Measurements from ENCODE around the gene PRKCA.

The PRKCA gene

GRCh38 chr17:66842505-66842904 is 540.1 kb downstream of the PRKCA start:
- in situ Hi-C loops (cut with MboI; ENCODE audit: low sequenced_read_pairs): no loop called here

- in situ Hi-C loops (cut with MboI; ENCODE audit: low sequenced_read_pairs): no loop called here
Measured at GRCh38 chr17:66842959-66843358, 540.5 kb downstream of the PRKCA start.

DNA sequence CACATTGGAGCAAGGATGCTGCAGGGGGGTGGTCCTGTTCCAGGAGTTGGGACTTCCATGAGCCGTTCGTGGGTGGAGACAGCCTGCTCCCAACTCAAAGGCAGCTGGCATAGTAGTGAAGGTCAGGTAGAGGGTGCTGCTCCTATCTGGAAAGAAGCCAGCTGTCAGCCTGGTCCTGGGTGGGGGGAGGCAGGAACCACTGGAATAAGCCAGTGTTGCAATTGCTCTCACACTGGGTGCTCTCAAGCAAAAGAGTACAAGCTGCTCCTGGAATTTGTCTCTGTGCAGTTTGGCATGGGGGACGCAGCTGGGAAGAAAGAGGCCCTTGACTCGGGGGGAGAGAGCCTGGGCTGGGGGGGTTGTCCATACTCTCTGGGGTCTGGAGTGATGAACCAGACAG is 541.2 kb downstream of the PRKCA start:
- in situ Hi-C loops (cut with MboI; ENCODE audit: low sequenced_read_pairs): no loop called here

DNA sequence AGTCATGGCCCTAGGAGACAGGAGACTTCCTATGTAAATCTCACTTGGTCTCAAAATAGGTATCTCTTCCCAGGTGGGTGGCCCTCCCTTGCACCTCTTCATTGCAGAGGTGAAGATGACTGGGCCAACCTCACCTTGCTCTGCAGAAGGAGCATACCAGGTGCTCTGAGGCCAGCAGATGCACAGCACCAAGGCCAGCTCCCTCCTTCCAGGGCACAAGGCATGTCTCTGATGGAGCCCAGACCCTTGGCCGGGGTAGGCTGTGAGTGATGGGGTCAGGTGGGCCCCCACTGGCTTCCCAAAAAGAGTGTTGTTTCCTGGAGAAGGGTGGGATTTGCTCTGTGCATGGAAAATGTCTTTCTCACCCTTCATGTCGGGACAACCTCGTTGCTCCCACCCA is 545.3 kb downstream of the PRKCA start:
- in situ Hi-C loops (cut with MboI; ENCODE audit: low sequenced_read_pairs): no loop called here

- in situ Hi-C loops (cut with MboI; ENCODE audit: low sequenced_read_pairs): no loop called here
Measured at GRCh38 chr17:66848496-66848895, 546.1 kb downstream of the PRKCA start.

GRCh38 chr17:66849032-66849655 is 546.7 kb downstream of the PRKCA start:
- in situ Hi-C loops (cut with MboI; ENCODE audit: low sequenced_read_pairs): no loop called here

GRCh38 chr17:66849851-66850580 is 547.6 kb downstream of the PRKCA start:
- in situ Hi-C loops (cut with MboI; ENCODE audit: low sequenced_read_pairs): no loop called here

GRCh38 chr17:66850692-66851091 is 548.3 kb downstream of the PRKCA start:
- in situ Hi-C loops (cut with MboI; ENCODE audit: low sequenced_read_pairs): no loop called here

- in situ Hi-C loops (cut with MboI; ENCODE audit: low sequenced_read_pairs): no loop called here
Measured at GRCh38 chr17:66855204-66855603, 552.8 kb downstream of the PRKCA start.

- in situ Hi-C loops (cut with MboI; ENCODE audit: low sequenced_read_pairs): no loop called here
Measured at GRCh38 chr17:66858226-66859083, 556.0 kb downstream of the PRKCA start.

DNA sequence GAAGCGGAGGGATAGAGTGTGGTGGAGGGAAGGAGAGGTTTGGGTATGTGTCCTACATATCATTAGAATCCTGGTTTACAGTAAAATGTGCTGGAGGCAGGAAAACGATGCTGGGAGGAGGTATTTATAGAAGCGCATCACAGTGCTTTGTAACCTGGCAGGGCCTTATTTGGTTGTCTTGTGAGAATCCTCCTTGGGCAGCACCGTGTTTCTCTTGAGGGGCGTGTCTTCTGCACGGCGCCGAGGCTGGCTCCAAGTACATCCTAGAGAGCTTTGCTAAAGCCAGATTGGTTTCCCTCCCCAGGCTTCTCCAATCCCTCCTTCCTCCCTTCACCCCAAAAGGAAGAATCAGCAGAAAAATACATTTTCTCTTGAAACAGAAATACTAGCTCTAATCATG is 556.9 kb downstream of the PRKCA start:
- in situ Hi-C loops (cut with MboI; ENCODE audit: low sequenced_read_pairs): no loop called here

DNA sequence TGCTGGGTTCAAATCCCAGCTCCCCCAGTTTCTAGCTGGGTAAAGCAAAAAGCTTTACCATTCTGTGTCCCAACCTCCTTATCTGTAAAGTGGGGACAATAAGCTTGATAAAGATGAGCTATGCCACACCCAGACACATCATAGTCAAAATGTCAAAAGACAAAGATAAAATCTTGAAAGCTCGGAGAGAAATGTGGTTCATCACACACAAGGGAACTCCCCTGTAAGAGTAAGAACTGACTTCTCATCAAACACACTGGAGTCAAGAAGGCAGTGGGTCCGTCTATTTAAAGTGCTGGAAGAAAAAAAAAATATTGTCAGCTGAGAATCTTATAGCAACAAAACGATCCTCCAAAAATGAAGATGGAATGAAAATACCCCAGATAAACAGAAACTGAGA is 557.8 kb downstream of the PRKCA start:
- in situ Hi-C loops (cut with MboI; ENCODE audit: low sequenced_read_pairs): no loop called here

All from hTERT RPE-1 (cell line).